H9 (cell line): ENCODE measurements around the gene PCDH10. TPM values are rescaled to one million over a fixed set of nuclear protein-coding genes. Genes with fewer than 3 reads are reported as not detected.
A peak's percentile ranks its signal among the peaks of the same experiment; 100 is the strongest.

ENCODE experiments used
- DNase-seq: peaks from one replicate; pipeline ENCODE4 v3.0.0-alpha.2; 2017
- H2AFZ ChIP-seq: one replicate; pipeline ENCODE4 v1.6.1; 2013; ENCODE audit warnings: mild to moderate bottlenecking, low read length, control low read depth, moderate library complexity
- H2AK5ac ChIP-seq: 2 replicates; pipeline ENCODE4 v1.6.1; 2013; ENCODE audit warnings: low read length, control low read depth, mixed read lengths; ENCODE audit not compliant: insufficient read length
- H2BK120ac ChIP-seq: one replicate; pipeline ENCODE4 v1.6.1; 2013; ENCODE audit warnings: low read depth, mild to moderate bottlenecking, low read length, control low read depth, inconsistent platforms; ENCODE audit not compliant: poor library complexity, severe bottlenecking
- H2BK12ac ChIP-seq: 2 replicates; pipeline ENCODE4 v1.6.1; 2013; ENCODE audit warnings: low read length, control low read depth, mixed read lengths, low read depth; ENCODE audit not compliant: insufficient read length
- H2BK15ac ChIP-seq: 2 replicates; pipeline ENCODE4 v1.6.1; 2013; ENCODE audit warnings: low read depth, low read length, control low read depth
- H2BK20ac ChIP-seq: one replicate; pipeline ENCODE4 v1.6.1; 2013; ENCODE audit warnings: low read depth, mild to moderate bottlenecking, low read length, control low read depth, inconsistent platforms; ENCODE audit not compliant: poor library complexity, severe bottlenecking
- H2BK5ac ChIP-seq: 2 replicates; pipeline ENCODE4 v1.6.1; 2013; ENCODE audit warnings: low read length, control low read depth, mixed read lengths; ENCODE audit not compliant: insufficient read length
- H3K14ac ChIP-seq: 2 replicates; pipeline ENCODE4 v1.6.1; 2013; ENCODE audit warnings: low read length, control low read depth; ENCODE audit not compliant: insufficient read depth
- H3K18ac ChIP-seq: 2 replicates; pipeline ENCODE4 v1.6.1; 2013; ENCODE audit warnings: low read depth, mild to moderate bottlenecking, mixed read lengths, low read length, control low read depth; ENCODE audit not compliant: insufficient read length
- H3K23ac ChIP-seq: 2 replicates; pipeline ENCODE4 v1.6.1; 2013; ENCODE audit warnings: low read length, control low read depth, mixed read lengths, low read depth; ENCODE audit not compliant: insufficient read length
- H3K23me2 ChIP-seq: 2 replicates; pipeline ENCODE4 v1.6.1; 2013; ENCODE audit warnings: low read depth, mild to moderate bottlenecking, mixed read lengths, low read length, control low read depth; ENCODE audit not compliant: insufficient read length, poor library complexity, severe bottlenecking
- H3K27ac ChIP-seq: 2 replicates; pipeline ENCODE4 v1.5.1; 2013; ENCODE audit warnings: low read length, control low read depth, mixed read lengths, low read depth; ENCODE audit not compliant: insufficient read length
- H3K27me3 ChIP-seq: 2 replicates; pipeline ENCODE4 v1.6.1; 2013; ENCODE audit warnings: low read length, control low read depth, inconsistent platforms; ENCODE audit not compliant: insufficient read depth
- H3K4ac ChIP-seq: 2 replicates; pipeline ENCODE4 v1.6.1; 2013; ENCODE audit warnings: low read depth, mild to moderate bottlenecking, control low read depth, inconsistent platforms, low read length, moderate library complexity
- H3K4me1 ChIP-seq: 2 replicates; pipeline ENCODE4 v1.6.1; 2013; ENCODE audit warnings: low read length, control low read depth, inconsistent platforms; ENCODE audit not compliant: insufficient read depth
- H3K4me2 ChIP-seq: 2 replicates; pipeline ENCODE4 v1.6.1; 2013; ENCODE audit warnings: low read length, control low read depth, mixed read lengths; ENCODE audit not compliant: insufficient read length, insufficient read depth
- H3K56ac ChIP-seq: 2 replicates; pipeline ENCODE4 v1.6.1; 2013; ENCODE audit warnings: low read depth, mild to moderate bottlenecking, mixed read lengths, low read length, control low read depth; ENCODE audit not compliant: insufficient read length
- H3K79me1 ChIP-seq: 2 replicates; pipeline ENCODE4 v1.6.1; 2013; ENCODE audit warnings: low read depth, mild to moderate bottlenecking, moderate library complexity, low read length, control low read depth, inconsistent platforms; ENCODE audit not compliant: insufficient read depth, poor library complexity, severe bottlenecking
- H3K79me2 ChIP-seq: 2 replicates; pipeline ENCODE4 v1.6.1; 2013; ENCODE audit warnings: low read length, control low read depth, inconsistent platforms; ENCODE audit not compliant: insufficient read depth
- H3K9ac ChIP-seq: 2 replicates; pipeline ENCODE4 v1.6.1; 2013; ENCODE audit warnings: low read length, control low read depth, mixed read lengths; ENCODE audit not compliant: insufficient read length; ENCODE audit errors: extremely low read depth
- H3K9me3 ChIP-seq: one replicate; pipeline ENCODE4 v1.6.1; 2013; ENCODE audit warnings: low read depth, low read length, inconsistent platforms; ENCODE audit not compliant: control insufficient read depth
- H3T11ph ChIP-seq: one replicate; pipeline ENCODE4 v1.6.1; 2013; ENCODE audit warnings: mild to moderate bottlenecking, low read length, control low read depth, inconsistent platforms
- H4K20me1 ChIP-seq: one replicate; pipeline ENCODE4 v1.6.1; 2013; ENCODE audit not compliant: control insufficient read depth, insufficient read length, insufficient read depth
- H4K5ac ChIP-seq: 2 replicates; pipeline ENCODE4 v1.6.1; 2013; ENCODE audit warnings: low read depth, mild to moderate bottlenecking, mixed read lengths, low read length, control low read depth; ENCODE audit not compliant: insufficient read length
- H4K8ac ChIP-seq: replicated peaks from 2 replicates; pipeline ENCODE4 v1.6.1; 2013; ENCODE audit warnings: low read length, control low read depth, mixed read lengths, low read depth; ENCODE audit not compliant: insufficient read length
- H4K91ac ChIP-seq: 2 replicates; pipeline ENCODE4 v1.6.1; 2013; ENCODE audit warnings: low read depth, mild to moderate bottlenecking, moderate library complexity, mixed read lengths, low read length, control low read depth; ENCODE audit not compliant: insufficient read length
- H3K27ac Mint-ChIP-seq, 3 experiments: 2 replicates in 2 of 3; 3 replicates in 1 of 3; pipeline ENCODE4 v1.8.0; 2020 to 2021; ENCODE audit warnings: mixed read lengths in 3 of 3, mild to moderate bottlenecking in 1 of 3, moderate library complexity in 1 of 3
- H3K27me3 Mint-ChIP-seq: 2 replicates; pipeline ENCODE4 v1.8.0; 2021; ENCODE audit warnings: low read depth, mild to moderate bottlenecking, moderate library complexity, mixed read lengths
- H3K36me3 Mint-ChIP-seq, 3 experiments: 2 replicates in 2 of 3; 3 replicates in 1 of 3; pipeline ENCODE4 v1.8.0; 2020 to 2021; ENCODE audit warnings: low read depth in 3 of 3, mixed read lengths in 3 of 3; ENCODE audit not compliant: insufficient read depth in 1 of 3
- H3K4me1 Mint-ChIP-seq, 2 experiments: 2 replicates each; pipeline ENCODE4 v1.8.0; 2020; ENCODE audit warnings: mixed read lengths in 2 of 2
- H3K4me3 Mint-ChIP-seq, 2 experiments: 2 replicates in 1 of 2; 3 replicates in 1 of 2; pipeline ENCODE4 v1.8.0; 2020 to 2021; ENCODE audit warnings: mild to moderate bottlenecking in 2 of 2, mixed read lengths in 2 of 2, moderate library complexity in 1 of 2
- H3K9me3 Mint-ChIP-seq, 2 experiments: 2 replicates in 1 of 2; 3 replicates in 1 of 2; pipeline ENCODE4 v1.8.0; 2020; ENCODE audit warnings: mild to moderate bottlenecking in 2 of 2, mixed read lengths in 2 of 2, moderate library complexity in 1 of 2
- total RNA-seq: library from RNA; stranded (reverse); gene quantifications from 2 replicates; pipeline ENCODE4 v1.2.1, GENCODE V29; 2021
- TF ChIP-seq, protein P1 (sequence below): fragments of 200-600 bp; sonication (generic); conservative IDR thresholded peaks from 3 replicates; pipeline ENCODE4 v1.8.0; 2021; ENCODE audit warnings: antibody characterized with exemption, mild to moderate bottlenecking

PCDH10 gene
- total RNA-seq, 1 experiment from 2014 or later = 8.1 TPM

DNA sequence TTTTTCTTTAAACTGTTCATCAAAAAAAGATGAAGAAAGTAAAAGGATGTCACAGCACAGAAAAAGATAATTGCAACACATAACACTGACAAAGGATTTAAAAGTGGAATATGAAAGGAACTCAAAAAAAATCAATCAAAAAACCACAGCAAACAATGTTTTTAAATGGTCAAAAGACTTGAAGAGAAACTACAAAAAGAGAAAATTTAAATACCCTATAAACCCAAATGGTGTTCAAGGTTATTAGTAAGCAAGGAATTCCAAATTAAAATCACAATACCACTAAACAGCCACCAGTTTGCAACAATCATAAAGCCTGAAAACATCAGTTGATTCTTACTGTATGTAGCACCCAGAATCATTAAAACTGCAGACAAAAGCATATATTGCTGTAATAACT lies 36.5 kb upstream of the PCDH10 start:
- Histone ChIP-seq H3K4me2 (no peak overlapping the region), H3K56ac (no peak overlapping the region), H3K9me3 (no peaks in the 10 kb centered on the region), H2BK5ac (no peak overlapping the region), H4K8ac (no peak overlapping the region), H4K20me1 (no peaks in the 10 kb centered on the region), H3K79me1 (no peaks in the 10 kb centered on the region), H3K4ac (no peak overlapping the region), H2BK20ac (no peak overlapping the region), H3K27ac (no peak overlapping the region), H3K14ac (no peak overlapping the region), H3K23me2 (no peaks in the 10 kb centered on the region), H2BK120ac (no peak overlapping the region), H2BK15ac (no peak overlapping the region), H3K79me2 (no peaks in the 10 kb centered on the region), H4K91ac (no peak overlapping the region), H3K23ac (no peak overlapping the region), H3K27me3 (no peaks in the 10 kb centered on the region), H3K18ac (no peak overlapping the region), H3K4me1 (no peaks in the 10 kb centered on the region), H2BK12ac (no peak overlapping the region), H3K9ac (no peak overlapping the region), H3T11ph (no peak overlapping the region), H4K5ac (no peak overlapping the region), H2AK5ac (no peak overlapping the region), H2AFZ (no peak overlapping the region)
- Mint-ChIP-seq H3K9me3 (no peaks in the 10 kb centered on the region), H3K27ac (peak overlapping the region in 1 of 3 experiments; percentile 28; a peak in 2 of 7 replicates), H3K4me1 (peaks cover 11 to 12% of the 10 kb centered on the region in 2 experiments), H3K4me3 (no peak overlapping the region), H3K36me3 (no peaks in the 10 kb centered on the region), H3K27me3 (no peaks in the 10 kb centered on the region)
- no peak for DNase-seq
- TF ChIP-seq, protein P1, sequence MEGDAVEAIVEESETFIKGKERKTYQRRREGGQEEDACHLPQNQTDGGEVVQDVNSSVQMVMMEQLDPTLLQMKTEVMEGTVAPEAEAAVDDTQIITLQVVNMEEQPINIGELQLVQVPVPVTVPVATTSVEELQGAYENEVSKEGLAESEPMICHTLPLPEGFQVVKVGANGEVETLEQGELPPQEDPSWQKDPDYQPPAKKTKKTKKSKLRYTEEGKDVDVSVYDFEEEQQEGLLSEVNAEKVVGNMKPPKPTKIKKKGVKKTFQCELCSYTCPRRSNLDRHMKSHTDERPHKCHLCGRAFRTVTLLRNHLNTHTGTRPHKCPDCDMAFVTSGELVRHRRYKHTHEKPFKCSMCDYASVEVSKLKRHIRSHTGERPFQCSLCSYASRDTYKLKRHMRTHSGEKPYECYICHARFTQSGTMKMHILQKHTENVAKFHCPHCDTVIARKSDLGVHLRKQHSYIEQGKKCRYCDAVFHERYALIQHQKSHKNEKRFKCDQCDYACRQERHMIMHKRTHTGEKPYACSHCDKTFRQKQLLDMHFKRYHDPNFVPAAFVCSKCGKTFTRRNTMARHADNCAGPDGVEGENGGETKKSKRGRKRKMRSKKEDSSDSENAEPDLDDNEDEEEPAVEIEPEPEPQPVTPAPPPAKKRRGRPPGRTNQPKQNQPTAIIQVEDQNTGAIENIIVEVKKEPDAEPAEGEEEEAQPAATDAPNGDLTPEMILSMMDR = no peak
